ENCODE data around the gene GJC2. TPM values are rescaled to one million over a fixed set of nuclear protein-coding genes. Genes with fewer than 3 reads are reported as not detected.

The GJC2 gene
- total and polyA plus RNA-seq, 4 donors = 0.10 to 0.79 (median 0.25) TPM; not detected in 1

DNA sequence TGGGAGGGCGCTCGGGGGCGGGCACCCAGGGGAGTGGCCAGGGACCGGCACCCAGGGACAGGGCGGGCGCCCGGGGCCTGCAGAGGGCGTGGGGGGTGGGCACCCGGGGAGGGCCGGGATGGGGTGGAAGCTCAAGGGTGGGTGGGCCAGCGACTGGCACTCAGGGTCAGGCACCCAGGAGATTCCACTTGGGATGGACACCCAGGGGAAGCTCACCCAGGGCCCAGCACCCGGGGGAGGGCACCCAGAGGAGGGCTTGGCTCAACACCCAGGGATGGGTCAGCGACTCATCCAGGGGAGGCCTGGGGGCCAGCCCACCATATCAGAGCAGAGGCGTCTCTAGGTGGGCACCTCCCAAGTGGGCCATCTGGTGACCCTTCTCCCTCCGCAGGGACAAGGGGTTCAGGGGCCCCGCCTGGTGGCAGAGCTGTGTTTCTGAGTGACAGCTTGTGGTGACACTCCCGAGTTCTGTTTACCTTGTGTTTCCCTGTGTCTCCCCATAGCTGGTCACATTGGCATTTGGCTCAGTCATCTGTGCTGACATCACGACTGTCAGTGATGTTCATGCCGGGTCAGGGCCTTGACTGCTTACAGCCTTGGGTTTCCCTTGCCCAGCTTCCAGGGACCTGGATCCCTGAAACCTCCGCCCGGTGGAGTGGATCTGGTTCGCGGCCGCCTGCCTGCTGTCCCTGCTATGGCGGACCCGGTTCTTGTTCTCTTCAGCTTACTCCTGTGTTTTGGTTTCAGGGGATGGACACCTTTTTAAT lies 16.6 kb downstream of the GJC2 start:
- Histone ChIP-seq H3K27ac (ENCODE audit: low read depth in 1 of 2, low read length in 2 of 2) (peak overlapping the region; percentile 97 to 99), H3K27me3 (ENCODE audit: control insufficient read depth in 4 of 4, insufficient read depth in 4 of 4, low read length in 3 of 4) (no peaks in the 10 kb centered on the region), H3K9ac (ENCODE audit: low read depth in 1 of 2, low read length in 2 of 2) (peak overlapping the region; percentile 82 to 94), H3K4me1 (ENCODE audit: control insufficient read depth in 4 of 4, insufficient read depth in 4 of 4, low read length in 3 of 4) (peaks cover 0 to 18% (median 4%) of the 10 kb centered on the region in 4 donors), H3K4me3 (ENCODE audit: low read depth in 1 of 3, low read length in 3 of 3) (peak overlapping the region; percentile 47 to 84 (median 77)), H3K36me3 (ENCODE audit: control insufficient read depth in 4 of 4, insufficient read depth in 3 of 4, low read depth in 1 of 4, low read length in 3 of 4) (no peaks in the 10 kb centered on the region), H3K9me3 (ENCODE audit: control insufficient read depth in 4 of 4, low read length in 3 of 4) (no peaks in the 10 kb centered on the region)
- peak; percentile 77 for DNase-seq (ENCODE audit: low spot score)
- TF ChIP-seq SP1 (IDR thresholded peaks at IDR 0.05) = no peak
- TF ChIP-seq NR2F2 (IDR thresholded peaks at IDR 0.05) = peak; percentile 42
- TF ChIP-seq, protein P1, sequence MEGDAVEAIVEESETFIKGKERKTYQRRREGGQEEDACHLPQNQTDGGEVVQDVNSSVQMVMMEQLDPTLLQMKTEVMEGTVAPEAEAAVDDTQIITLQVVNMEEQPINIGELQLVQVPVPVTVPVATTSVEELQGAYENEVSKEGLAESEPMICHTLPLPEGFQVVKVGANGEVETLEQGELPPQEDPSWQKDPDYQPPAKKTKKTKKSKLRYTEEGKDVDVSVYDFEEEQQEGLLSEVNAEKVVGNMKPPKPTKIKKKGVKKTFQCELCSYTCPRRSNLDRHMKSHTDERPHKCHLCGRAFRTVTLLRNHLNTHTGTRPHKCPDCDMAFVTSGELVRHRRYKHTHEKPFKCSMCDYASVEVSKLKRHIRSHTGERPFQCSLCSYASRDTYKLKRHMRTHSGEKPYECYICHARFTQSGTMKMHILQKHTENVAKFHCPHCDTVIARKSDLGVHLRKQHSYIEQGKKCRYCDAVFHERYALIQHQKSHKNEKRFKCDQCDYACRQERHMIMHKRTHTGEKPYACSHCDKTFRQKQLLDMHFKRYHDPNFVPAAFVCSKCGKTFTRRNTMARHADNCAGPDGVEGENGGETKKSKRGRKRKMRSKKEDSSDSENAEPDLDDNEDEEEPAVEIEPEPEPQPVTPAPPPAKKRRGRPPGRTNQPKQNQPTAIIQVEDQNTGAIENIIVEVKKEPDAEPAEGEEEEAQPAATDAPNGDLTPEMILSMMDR (IDR thresholded peaks at IDR 0.05; ENCODE audit: low read depth, low read length, missing input control) = no peak
- WGBS = 19% methylated on average over 26 of the region's 26 CpGs

DNA sequence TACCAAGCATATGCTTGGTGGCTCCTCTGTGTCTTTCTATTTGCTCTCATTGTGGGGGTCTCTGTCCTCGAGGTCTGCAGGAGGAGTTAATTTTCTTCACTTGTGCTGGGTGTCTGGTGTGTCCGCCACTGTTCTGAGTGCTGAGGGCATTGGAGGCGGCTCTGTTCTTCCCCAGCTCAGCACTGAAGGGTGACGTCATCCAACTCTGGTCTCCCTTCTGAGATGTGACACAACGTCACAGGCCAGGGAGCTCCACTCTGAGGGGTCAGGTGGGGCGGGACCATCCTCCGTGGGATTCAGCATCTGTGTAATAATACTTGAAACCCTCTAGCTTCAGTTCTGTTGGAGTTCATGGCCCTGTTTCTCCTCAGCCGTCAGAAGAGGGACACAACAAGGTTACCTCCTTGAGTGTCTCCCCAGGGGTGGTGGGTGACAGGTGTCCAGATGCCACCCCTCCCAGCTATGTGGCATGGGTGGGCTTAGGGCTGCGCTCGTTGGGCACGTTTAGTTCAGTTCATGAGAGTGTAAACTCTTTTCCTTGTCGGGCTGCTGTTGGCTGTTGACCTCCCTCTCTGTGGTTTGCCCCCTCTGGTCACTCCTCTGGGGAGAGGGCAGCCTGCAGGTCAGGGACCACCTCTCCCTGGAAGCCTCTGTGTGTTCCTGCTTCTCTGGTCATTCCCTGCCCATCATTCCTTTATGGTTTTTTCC lies 19.0 kb downstream of the GJC2 start:
- WGBS = 87% methylated on average over 12 of the region's 12 CpGs
- no peaks in the 10 kb centered on the region for H3K9me3 ChIP-seq (ENCODE audit: control insufficient read depth in 4 of 4, low read length in 3 of 4)
- TF ChIP-seq GABPA (IDR thresholded peaks at IDR 0.05 in 1 of 2, conservative IDR thresholded peaks at IDR 0.05 in 1 of 2) = no peak
- no peak for TF ChIP-seq FOXA2 (IDR thresholded peaks at IDR 0.05)
- TF ChIP-seq NR2F2 (IDR thresholded peaks at IDR 0.05) = no peak
- no peak for TF ChIP-seq EGR1 (IDR thresholded peaks at IDR 0.05; ENCODE audit: low read depth in 2 of 2)
- no peak for TF ChIP-seq YY1 (IDR thresholded peaks at IDR 0.05)
- no peak for TF ChIP-seq HNF4A (conservative IDR thresholded peaks at IDR 0.05)
- TF ChIP-seq, protein P1 (IDR thresholded peaks at IDR 0.05; ENCODE audit: low read depth, low read length, missing input control) = no peak
- TF ChIP-seq, protein P2, sequence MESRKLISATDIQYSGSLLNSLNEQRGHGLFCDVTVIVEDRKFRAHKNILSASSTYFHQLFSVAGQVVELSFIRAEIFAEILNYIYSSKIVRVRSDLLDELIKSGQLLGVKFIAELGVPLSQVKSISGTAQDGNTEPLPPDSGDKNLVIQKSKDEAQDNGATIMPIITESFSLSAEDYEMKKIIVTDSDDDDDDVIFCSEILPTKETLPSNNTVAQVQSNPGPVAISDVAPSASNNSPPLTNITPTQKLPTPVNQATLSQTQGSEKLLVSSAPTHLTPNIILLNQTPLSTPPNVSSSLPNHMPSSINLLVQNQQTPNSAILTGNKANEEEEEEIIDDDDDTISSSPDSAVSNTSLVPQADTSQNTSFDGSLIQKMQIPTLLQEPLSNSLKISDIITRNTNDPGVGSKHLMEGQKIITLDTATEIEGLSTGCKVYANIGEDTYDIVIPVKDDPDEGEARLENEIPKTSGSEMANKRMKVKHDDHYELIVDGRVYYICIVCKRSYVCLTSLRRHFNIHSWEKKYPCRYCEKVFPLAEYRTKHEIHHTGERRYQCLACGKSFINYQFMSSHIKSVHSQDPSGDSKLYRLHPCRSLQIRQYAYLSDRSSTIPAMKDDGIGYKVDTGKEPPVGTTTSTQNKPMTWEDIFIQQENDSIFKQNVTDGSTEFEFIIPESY (IDR thresholded peaks at IDR 0.05) = no peak
- TF ChIP-seq FOXA1 (IDR thresholded peaks at IDR 0.05) = no peak
- TF ChIP-seq HNF4G (IDR thresholded peaks at IDR 0.05) = no peak
- TF ChIP-seq, protein P3, sequence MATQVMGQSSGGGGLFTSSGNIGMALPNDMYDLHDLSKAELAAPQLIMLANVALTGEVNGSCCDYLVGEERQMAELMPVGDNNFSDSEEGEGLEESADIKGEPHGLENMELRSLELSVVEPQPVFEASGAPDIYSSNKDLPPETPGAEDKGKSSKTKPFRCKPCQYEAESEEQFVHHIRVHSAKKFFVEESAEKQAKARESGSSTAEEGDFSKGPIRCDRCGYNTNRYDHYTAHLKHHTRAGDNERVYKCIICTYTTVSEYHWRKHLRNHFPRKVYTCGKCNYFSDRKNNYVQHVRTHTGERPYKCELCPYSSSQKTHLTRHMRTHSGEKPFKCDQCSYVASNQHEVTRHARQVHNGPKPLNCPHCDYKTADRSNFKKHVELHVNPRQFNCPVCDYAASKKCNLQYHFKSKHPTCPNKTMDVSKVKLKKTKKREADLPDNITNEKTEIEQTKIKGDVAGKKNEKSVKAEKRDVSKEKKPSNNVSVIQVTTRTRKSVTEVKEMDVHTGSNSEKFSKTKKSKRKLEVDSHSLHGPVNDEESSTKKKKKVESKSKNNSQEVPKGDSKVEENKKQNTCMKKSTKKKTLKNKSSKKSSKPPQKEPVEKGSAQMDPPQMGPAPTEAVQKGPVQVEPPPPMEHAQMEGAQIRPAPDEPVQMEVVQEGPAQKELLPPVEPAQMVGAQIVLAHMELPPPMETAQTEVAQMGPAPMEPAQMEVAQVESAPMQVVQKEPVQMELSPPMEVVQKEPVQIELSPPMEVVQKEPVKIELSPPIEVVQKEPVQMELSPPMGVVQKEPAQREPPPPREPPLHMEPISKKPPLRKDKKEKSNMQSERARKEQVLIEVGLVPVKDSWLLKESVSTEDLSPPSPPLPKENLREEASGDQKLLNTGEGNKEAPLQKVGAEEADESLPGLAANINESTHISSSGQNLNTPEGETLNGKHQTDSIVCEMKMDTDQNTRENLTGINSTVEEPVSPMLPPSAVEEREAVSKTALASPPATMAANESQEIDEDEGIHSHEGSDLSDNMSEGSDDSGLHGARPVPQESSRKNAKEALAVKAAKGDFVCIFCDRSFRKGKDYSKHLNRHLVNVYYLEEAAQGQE (IDR thresholded peaks at IDR 0.05) = no peak
- no peak for DNase-seq (ENCODE audit: low spot score)
- H3K27me3 ChIP-seq (ENCODE audit: control insufficient read depth in 4 of 4, insufficient read depth in 4 of 4, low read length in 3 of 4) = no peaks in the 10 kb centered on the region
- no peak overlapping the region for H3K27ac ChIP-seq (ENCODE audit: low read depth in 1 of 2, low read length in 2 of 2)
- H3K4me3 ChIP-seq (ENCODE audit: low read depth in 1 of 3, low read length in 3 of 3) = no peak overlapping the region
- no peak overlapping the region for H3K9ac ChIP-seq (ENCODE audit: low read depth in 1 of 2, low read length in 2 of 2)
- H3K4me1 ChIP-seq (ENCODE audit: control insufficient read depth in 4 of 4, insufficient read depth in 4 of 4, low read length in 3 of 4) = peaks cover 0 to 12% (median 4%) of the 10 kb centered on the region in 4 donors
- H3K36me3 ChIP-seq (ENCODE audit: control insufficient read depth in 4 of 4, insufficient read depth in 3 of 4, low read depth in 1 of 4, low read length in 3 of 4) = no peaks in the 10 kb centered on the region
